ENCODE data around the gene PCDH19. TPM values are rescaled to one million over a fixed set of nuclear protein-coding genes. Genes with fewer than 3 reads are reported as not detected.

The PCDH19 gene
- total RNA-seq, 1 experiment from 2014 or later = 0.04 TPM

DNA sequence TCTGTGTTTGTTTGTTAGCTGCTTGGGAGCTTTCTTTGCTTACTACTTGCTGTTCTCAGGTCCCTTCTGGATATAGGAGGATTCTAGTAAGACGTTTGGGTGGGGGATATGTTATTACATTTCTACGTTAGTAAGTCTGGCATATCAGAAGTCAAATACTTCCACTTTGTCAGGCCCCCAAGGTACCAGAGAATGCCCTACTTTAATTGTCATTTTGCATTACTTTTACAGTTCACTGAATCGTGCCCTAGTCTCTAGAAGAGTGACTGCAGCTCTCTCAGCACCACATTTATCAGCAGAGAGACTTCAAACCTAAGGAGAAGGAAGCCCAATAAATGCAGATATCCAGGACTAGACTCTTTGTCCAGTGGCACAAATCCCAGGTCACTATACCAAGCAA lies 54.4 kb downstream of the PCDH19 start:
- Histone ChIP-seq H3K4me2 (no peak overlapping the region), H3K9me3 (ENCODE audit: insufficient read depth, low read depth) (no peaks in the 10 kb centered on the region), H3K27ac (no peak overlapping the region), H2AFZ (no peak overlapping the region), H3K36me3 (ENCODE audit: low read depth) (no peaks in the 10 kb centered on the region), H3K4me3 (no peak overlapping the region), H3K79me2 (ENCODE audit: low read depth) (no peaks in the 10 kb centered on the region), H3K4me1 (replicated peaks; ENCODE audit: insufficient read depth) (no peaks in the 10 kb centered on the region), H3K27me3 (ENCODE audit: insufficient read depth, low read depth) (peaks cover 4% of the 10 kb centered on the region; the same call in 1 of the 2 replicates), H4K20me1 (ENCODE audit: insufficient read depth) (no peaks in the 10 kb centered on the region), H3F3A (ENCODE audit: insufficient read depth, low read depth) (no peaks in the 10 kb centered on the region), H3K9me2 (ENCODE audit: insufficient read depth) (no peaks in the 10 kb centered on the region)
- POLR2A ChIA-PET (ENCODE audit: unreplicated experiment) = no interaction called here
- BruUV-seq (replicated peaks) = no TSS peak
- CTCF ChIA-PET = no interaction called here
- TF ChIP-seq EZH2 (IDR thresholded peaks at IDR 0.05; ENCODE audit: low read depth) = no peak
- TF ChIP-seq, protein P1, sequence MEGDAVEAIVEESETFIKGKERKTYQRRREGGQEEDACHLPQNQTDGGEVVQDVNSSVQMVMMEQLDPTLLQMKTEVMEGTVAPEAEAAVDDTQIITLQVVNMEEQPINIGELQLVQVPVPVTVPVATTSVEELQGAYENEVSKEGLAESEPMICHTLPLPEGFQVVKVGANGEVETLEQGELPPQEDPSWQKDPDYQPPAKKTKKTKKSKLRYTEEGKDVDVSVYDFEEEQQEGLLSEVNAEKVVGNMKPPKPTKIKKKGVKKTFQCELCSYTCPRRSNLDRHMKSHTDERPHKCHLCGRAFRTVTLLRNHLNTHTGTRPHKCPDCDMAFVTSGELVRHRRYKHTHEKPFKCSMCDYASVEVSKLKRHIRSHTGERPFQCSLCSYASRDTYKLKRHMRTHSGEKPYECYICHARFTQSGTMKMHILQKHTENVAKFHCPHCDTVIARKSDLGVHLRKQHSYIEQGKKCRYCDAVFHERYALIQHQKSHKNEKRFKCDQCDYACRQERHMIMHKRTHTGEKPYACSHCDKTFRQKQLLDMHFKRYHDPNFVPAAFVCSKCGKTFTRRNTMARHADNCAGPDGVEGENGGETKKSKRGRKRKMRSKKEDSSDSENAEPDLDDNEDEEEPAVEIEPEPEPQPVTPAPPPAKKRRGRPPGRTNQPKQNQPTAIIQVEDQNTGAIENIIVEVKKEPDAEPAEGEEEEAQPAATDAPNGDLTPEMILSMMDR (conservative IDR thresholded peaks at IDR 0.05) = no peak
- intact Hi-C loops (cut with micrococcal nuclease; ENCODE audit: unreplicated experiment) = no loop called here
- DNase-seq = no peak

DNA sequence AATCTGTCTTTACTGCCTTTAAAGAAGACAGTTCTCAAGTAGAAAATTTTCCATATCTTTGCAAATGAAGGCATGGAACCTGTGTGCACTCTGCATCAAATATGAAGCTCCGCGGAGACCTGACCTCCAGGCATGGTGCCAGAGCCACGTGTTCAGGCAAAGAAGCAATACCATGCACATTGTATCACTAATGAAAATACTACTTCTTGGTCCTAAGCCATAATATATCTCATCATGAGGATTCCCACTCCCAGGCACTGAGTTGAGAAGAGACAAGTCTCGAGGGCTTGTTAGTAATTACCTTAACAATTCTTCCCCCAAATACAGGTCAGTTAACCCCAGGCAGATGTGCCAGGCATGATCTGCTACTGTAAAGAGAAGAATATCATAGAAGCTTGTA lies 56.7 kb downstream of the PCDH19 start:
- no peaks in the 10 kb centered on the region for H3K79me2 ChIP-seq (ENCODE audit: low read depth)
- no peak overlapping the region for H3K27ac ChIP-seq
- no peaks in the 10 kb centered on the region for H3F3A ChIP-seq (ENCODE audit: insufficient read depth, low read depth)
- CTCF ChIA-PET = no interaction called here
- no peaks in the 10 kb centered on the region for H3K36me3 ChIP-seq (ENCODE audit: low read depth)
- no peaks in the 10 kb centered on the region for H3K9me3 ChIP-seq (ENCODE audit: insufficient read depth, low read depth)
- H3K4me1 ChIP-seq (replicated peaks; ENCODE audit: insufficient read depth) = no peaks in the 10 kb centered on the region
- no peaks in the 10 kb centered on the region for H4K20me1 ChIP-seq (ENCODE audit: insufficient read depth)
- BruUV-seq (replicated peaks) = no TSS peak
- no peaks in the 10 kb centered on the region for H3K9me2 ChIP-seq (ENCODE audit: insufficient read depth)
- TF ChIP-seq EZH2 (IDR thresholded peaks at IDR 0.05; ENCODE audit: low read depth) = no peak
- TF ChIP-seq, protein P1 (conservative IDR thresholded peaks at IDR 0.05) = no peak
- no peak overlapping the region for H3K4me2 ChIP-seq
- no peak for DNase-seq
- no peak overlapping the region for H2AFZ ChIP-seq
- intact Hi-C loops (cut with micrococcal nuclease; ENCODE audit: unreplicated experiment) = no loop called here
- POLR2A ChIA-PET (ENCODE audit: unreplicated experiment) = no interaction called here
- no peaks in the 10 kb centered on the region for H3K27me3 ChIP-seq (ENCODE audit: insufficient read depth, low read depth)
- no peak overlapping the region for H3K4me3 ChIP-seq

DNA sequence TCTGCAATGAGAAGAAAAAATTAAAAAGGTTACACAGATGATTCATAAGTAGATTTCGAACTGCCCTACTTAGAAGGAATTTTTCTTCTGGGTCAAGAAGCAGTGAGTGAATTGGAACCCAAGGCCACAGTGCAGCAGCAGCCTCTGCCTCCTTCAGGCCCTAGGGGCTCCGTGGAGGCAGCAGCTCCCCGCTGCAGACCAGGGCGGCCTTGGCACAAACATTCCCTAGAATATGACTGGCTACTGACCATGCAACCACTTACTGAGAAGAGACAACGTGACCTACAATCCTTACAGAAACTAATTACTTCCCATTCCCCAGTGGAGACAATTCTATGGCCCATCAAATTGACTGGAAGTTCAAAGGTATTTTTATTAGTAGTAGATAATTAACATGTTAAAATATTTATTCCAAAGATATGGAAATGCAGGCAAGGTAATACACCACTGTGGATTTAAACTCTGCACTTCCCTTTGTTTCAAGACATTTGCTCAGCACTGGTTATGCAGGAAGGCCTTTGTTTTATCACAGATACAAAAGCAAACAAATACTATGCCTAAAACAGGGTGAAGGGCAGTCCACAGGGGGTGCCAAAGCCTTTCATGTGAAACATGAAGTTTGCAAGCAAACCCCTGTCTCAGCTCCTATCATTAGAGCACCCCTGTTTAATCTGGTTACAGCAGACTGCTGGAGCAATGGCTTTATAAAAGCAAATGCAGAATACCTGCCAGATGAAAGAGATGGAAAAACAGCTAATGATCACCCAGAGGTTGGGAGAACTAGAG lies 59.2 kb downstream of the PCDH19 start:
- TF ChIP-seq EZH2 (IDR thresholded peaks at IDR 0.05; ENCODE audit: low read depth) = no peak
- TF ChIP-seq, protein P1 (conservative IDR thresholded peaks at IDR 0.05) = no peak
- H3K27me3 ChIP-seq (ENCODE audit: insufficient read depth, low read depth) = no peaks in the 10 kb centered on the region
- H3K36me3 ChIP-seq (ENCODE audit: low read depth) = no peaks in the 10 kb centered on the region
- no peaks in the 10 kb centered on the region for H3K4me1 ChIP-seq (replicated peaks; ENCODE audit: insufficient read depth)
- H3F3A ChIP-seq (ENCODE audit: insufficient read depth, low read depth) = no peaks in the 10 kb centered on the region
- no peaks in the 10 kb centered on the region for H3K9me2 ChIP-seq (ENCODE audit: insufficient read depth)
- DNase-seq = no peak
- H3K79me2 ChIP-seq (ENCODE audit: low read depth) = no peaks in the 10 kb centered on the region
- no TSS peak for BruUV-seq (replicated peaks)
- intact Hi-C loops (cut with micrococcal nuclease; ENCODE audit: unreplicated experiment) = no loop called here
- POLR2A ChIA-PET (ENCODE audit: unreplicated experiment) = no interaction called here
- no peak overlapping the region for H3K4me2 ChIP-seq
- CTCF ChIA-PET = no interaction called here
- no peak overlapping the region for H3K27ac ChIP-seq
- H3K9me3 ChIP-seq (ENCODE audit: insufficient read depth, low read depth) = no peaks in the 10 kb centered on the region
- H4K20me1 ChIP-seq (ENCODE audit: insufficient read depth) = no peaks in the 10 kb centered on the region
- no peak overlapping the region for H3K4me3 ChIP-seq
- no peak overlapping the region for H2AFZ ChIP-seq
